GM19099 (cell line): ENCODE results near the gene TLE7.

Experiments used
- POLR2A ChIP-seq: IDR thresholded peaks from 3 replicates; pipeline ENCODE4 v1.6.1; 2011; ENCODE audit warnings: low read depth; ENCODE audit not compliant: insufficient read length; ENCODE audit errors: extremely low read depth

TLE7 gene

GRCh38 chr16:71442051-71442440, at the start of gene TLE7:
Gene TLE7 (minus strand): TSS chr16:71442054. CDS start chr16:71433324, 8,730 bp downstream.
- TF ChIP-seq POLR2A: no peak

- no peak for TF ChIP-seq POLR2A
Measured at GRCh38 chr16:71491054-71491453, 49.2 kb upstream of the TLE7 start.

GRCh38 chr16:71490361-71490760, 48.5 kb upstream of the TLE7 start:
- no peak for TF ChIP-seq POLR2A

GRCh38 chr16:71489122-71489521, 47.3 kb upstream of the TLE7 start, which contains the start of gene ZNF19:
Gene ZNF19 (minus strand): TSS chr16:71489324. CDS start chr16:71482114, 7,210 bp downstream.
- no peak for TF ChIP-seq POLR2A

DNA sequence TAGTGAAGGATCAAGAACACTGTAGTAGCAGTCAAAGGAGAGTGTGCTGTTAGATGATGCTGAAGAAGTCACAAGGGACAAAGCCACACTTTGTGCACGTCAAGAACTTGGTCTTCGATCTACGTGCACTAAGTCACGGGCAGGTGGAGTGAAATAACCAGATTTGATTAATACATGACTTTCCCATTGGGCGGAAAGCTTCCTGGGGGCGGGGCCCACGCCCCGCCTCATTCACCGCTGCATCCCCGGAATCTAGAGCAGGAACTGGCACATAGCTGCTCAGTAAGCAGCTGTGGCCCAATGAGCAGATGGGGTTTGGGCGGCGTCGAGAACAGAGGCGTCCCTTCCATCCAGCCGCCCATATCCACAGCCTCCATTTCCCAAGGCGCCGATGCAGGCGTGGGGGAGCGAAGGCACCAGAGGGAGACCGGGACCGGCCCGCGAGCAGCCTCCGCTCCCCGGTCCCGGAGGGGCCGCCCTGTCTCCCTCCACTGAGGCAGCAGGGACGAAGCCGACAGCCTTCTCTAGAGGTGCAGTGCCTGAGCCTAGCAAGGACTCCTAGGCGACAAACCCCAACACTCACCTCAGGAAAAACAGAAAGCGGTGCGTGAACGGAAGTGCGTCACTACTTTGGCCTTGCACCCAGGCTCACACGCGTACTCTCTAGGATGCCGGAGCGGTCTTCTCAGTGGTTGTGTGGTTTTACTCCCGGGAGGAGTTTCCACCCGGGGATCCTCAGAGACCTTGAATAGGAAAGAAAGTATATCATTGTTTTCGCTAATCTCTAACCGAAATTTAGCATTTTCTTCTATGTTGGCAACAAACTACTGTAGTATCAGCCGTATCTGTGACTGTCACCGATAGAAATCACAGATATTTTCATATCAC, 42.4 kb upstream of the TLE7 start:
- peak; percentile 82 for TF ChIP-seq POLR2A

DNA sequence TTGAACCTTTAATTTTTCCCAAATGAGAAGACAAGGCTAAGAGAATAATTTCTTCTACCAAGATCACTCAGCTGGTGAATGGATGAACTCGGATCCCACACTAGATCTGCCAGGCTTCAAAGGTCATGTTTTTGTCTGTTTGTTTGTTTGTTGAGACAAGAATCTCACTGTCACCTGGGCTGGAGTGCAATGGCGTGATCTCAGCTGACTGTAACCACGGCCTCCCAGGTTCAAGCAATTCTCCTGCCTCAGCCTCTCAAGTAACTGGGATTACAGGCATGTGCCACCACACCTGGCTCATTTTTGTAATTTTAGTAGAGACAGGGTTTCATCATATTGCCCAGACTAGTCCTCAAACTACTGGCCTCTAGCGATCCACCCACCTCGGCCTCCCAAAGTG, 40.7 kb upstream of the TLE7 start:
- TF ChIP-seq POLR2A: no peak

GRCh38 chr16:71480956-71481355, 39.1 kb upstream of the TLE7 start:
- TF ChIP-seq POLR2A: no peak

DNA sequence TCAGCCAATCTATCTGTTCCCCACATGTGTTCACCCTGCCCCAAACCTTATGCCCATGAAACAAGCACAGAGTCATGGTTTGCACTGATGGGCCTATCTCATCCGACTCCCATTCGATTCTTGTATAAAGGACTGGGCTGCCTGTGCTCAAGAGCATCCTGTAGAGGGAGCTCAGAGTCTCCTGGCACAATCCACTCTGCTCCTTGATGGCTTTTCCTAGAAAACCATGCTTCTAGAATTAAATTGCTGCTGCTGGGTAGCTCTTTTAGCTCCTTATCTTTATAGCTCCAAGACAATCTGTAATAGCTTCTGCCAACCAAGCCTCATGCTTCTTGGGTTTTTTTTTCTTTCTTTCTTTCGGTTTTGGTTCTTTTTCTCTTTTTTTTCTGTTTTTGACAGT, 37.6 kb upstream of the TLE7 start:
- TF ChIP-seq POLR2A: no peak

- TF ChIP-seq POLR2A: no peak
Measured at GRCh38 chr16:71476457-71477124, 34.7 kb upstream of the TLE7 start.

DNA sequence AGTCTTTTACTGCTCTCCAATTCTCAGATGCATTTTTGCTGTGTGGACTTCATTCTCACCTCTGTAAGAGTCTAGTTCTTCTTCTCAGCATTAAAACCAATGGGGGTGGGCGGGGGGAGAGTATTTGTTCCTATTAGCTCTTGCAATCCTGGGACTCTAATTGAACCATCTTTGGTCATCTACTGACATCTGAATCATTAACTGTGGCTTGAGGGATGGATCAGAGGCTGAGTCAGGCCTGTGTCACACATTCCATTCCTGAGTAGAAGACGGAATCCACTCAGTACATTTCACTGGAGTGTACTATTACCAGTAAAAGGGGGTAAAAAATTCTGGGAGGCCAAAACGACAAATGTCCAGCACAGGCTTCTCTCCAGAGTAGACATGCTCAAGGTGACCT, 33.0 kb upstream of the TLE7 start:
- TF ChIP-seq POLR2A: no peak

GRCh38 chr16:71473891-71474290, 32.0 kb upstream of the TLE7 start:
- no peak for TF ChIP-seq POLR2A

- TF ChIP-seq POLR2A: no peak
Measured at GRCh38 chr16:71472931-71473330, 31.1 kb upstream of the TLE7 start.

GRCh38 chr16:71472051-71472450, 30.2 kb upstream of the TLE7 start:
- no peak for TF ChIP-seq POLR2A

DNA sequence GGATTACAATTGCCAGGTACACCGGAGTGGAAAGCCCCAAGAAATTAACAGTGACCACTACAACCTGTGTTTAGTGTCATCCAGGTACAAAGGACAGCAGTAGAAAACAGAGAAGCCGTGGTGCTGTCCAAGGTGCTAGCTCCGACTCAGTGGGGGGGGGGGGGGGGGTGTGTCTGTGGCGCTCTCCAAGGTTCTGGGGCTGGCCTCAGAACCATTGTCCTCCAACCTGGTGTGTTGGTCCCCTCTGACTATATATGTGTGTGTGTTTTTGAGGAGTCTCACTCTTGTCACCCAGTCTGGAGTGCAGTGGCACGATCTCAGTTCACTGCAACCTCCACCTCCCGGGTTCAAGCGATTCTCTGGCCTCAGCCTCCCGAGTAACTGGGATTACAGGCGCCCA, 26.0 kb upstream of the TLE7 start:
- TF ChIP-seq POLR2A: no peak

DNA sequence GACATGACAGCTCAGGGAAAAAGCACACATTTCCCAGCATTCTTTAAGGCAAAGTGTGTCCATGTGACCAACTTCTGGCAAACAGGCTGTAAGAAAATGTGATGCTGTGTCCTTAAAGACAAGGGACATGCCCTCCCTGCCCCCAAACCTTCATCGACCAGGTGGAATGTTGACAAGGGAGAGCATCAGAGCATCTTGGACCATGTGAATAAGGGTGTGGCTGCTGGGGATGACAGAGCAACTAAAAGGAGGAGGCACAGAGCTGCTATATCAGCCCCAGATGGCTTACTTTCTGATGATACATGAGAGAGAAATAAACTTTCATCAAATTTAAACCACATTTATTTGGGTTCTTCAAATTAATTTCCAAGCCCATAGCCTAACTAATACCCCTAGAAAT, 22.4 kb upstream of the TLE7 start:
- no peak for TF ChIP-seq POLR2A
